ENCODE measurements around the gene SMARCB1. TPM values are rescaled to one million over a fixed set of nuclear protein-coding genes. Genes with fewer than 3 reads are reported as not detected.

SMARCB1 gene
- total and polyA plus RNA-seq, 3 experiments from 2014 or later: 40.4 to 120 (median 113) TPM

DNA sequence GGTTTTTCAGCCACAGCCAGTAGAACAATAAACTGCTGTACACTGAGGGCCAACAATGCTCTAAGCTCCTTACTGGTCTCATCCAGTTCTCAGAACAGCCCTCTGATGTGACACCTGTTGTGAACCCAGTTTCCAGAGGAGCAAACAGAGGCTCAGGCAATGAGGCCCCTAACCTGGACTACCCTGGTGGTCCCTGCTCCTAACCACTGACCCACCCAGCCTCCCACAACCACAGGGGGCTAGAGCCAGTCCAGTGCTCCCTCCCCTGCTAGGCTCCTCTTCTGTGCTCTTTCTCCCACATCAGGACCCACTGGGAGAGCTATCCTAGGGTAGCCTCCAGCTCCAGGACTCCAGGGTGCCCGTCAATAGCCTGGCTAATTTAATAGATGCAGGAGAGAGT, 4.1 kb upstream of the SMARCB1 start:
- POLR2A ChIA-PET: no interaction called here

DNA sequence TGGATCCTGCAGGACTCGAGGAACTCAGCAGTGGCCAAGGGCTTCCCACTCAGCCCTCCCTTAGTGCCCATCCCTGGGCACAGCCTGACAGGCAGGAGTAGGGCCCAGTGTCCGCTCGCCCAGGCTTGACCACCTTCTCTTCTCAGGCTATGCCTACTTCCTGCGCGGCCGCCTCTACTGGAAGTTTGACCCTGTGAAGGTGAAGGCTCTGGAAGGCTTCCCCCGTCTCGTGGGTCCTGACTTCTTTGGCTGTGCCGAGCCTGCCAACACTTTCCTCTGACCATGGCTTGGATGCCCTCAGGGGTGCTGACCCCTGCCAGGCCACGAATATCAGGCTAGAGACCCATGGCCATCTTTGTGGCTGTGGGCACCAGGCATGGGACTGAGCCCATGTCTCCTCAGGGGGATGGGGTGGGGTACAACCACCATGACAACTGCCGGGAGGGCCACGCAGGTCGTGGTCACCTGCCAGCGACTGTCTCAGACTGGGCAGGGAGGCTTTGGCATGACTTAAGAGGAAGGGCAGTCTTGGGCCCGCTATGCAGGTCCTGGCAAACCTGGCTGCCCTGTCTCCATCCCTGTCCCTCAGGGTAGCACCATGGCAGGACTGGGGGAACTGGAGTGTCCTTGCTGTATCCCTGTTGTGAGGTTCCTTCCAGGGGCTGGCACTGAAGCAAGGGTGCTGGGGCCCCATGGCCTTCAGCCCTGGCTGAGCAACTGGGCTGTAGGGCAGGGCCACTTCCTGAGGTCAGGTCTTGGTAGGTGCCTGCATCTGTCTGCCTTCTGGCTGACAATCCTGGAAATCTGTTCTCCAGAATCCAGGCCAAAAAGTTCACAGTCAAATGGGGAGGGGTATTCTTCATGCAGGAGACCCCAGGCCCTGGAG, 3.3 kb upstream of the SMARCB1 start:
- Histone ChIP-seq H3K4me1 (ENCODE audit: insufficient read depth, low read length) (peaks cover 18% of the 10 kb centered on the region), H3K4me3 (ENCODE audit: low read length) (no peak overlapping the region), H3K27me3 (ENCODE audit: insufficient read depth, low read length, poor library complexity, severe bottlenecking) (no peaks in the 10 kb centered on the region), H3K9me3 (ENCODE audit: low read length) (no peaks in the 10 kb centered on the region), H3K36me3 (ENCODE audit: insufficient read depth, low read length) (no peaks in the 10 kb centered on the region), H3K27ac (ENCODE audit: low read depth, low read length) (no peak overlapping the region)
- no peaks in the 10 kb centered on the region for H3K27me3 Mint-ChIP-seq
- ChIA-PET CTCF (no interaction called here), POLR2A (no interaction called here)
- H3K27ac Mint-ChIP-seq: no peak overlapping the region
- peaks cover 19 to 29% (median 19%) of the 10 kb centered on the region in 3 donors for H3K4me1 Mint-ChIP-seq
- H3K36me3 Mint-ChIP-seq: peaks cover 0 to 1% (median 0%) of the 10 kb centered on the region in 3 donors
- H3K4me3 Mint-ChIP-seq: no peak overlapping the region
- no peaks in the 10 kb centered on the region for H3K9me3 Mint-ChIP-seq
- DNase-seq: no peak

More for the DNA sequence above, 4.1 kb upstream of the SMARCB1 start:
- Histone ChIP-seq H3K4me1 (ENCODE audit: insufficient read depth, low read length) (peaks cover 10% of the 10 kb centered on the region), H3K36me3 (ENCODE audit: insufficient read depth, low read length) (no peaks in the 10 kb centered on the region), H3K4me3 (ENCODE audit: low read length) (no peak overlapping the region), H3K27me3 (ENCODE audit: insufficient read depth, low read length, poor library complexity, severe bottlenecking) (no peaks in the 10 kb centered on the region), H3K9me3 (ENCODE audit: low read length) (no peaks in the 10 kb centered on the region), H3K27ac (ENCODE audit: low read depth, low read length) (no peak overlapping the region)
- Mint-ChIP-seq H3K27ac (no peak overlapping the region), H3K36me3 (peaks cover 0 to 1% (median 0%) of the 10 kb centered on the region in 3 donors), H3K4me3 (no peak overlapping the region), H3K9me3 (no peaks in the 10 kb centered on the region), H3K27me3 (no peaks in the 10 kb centered on the region), H3K4me1 (peaks cover 11 to 21% (median 15%) of the 10 kb centered on the region in 3 donors)
- CTCF ChIA-PET: no interaction called here
- DNase-seq: no peak

DNA sequence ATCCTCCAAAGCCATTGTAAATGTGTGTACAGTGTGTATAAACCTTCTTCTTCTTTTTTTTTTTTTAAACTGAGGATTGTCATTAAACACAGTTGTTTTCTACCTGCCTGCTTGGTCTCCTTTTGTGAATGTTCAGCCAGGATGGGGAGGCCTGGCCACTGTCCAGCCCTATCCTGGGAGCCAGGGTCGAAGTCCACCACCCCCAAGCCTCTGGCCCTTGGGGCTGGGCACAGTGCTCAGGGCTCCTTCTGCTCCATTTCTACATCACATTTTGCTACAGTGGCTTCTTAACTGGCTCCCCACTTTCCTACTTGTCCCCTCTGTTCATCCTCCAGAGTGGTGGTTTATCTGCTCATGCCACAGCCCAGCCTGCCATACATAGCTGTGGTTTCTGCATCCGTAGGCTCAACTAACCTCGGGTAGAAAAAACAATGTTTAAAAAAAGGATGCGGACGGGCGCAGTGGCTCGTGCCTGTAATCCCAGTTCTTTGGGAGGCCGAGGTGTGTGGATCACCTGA, 2.5 kb upstream of the SMARCB1 start:
- POLR2A ChIA-PET: no interaction called here
- no peaks in the 10 kb centered on the region for H3K36me3 ChIP-seq (ENCODE audit: insufficient read depth, low read length)
- H3K36me3 Mint-ChIP-seq: peaks cover 0 to 3% (median 0%) of the 10 kb centered on the region in 3 donors
- no peak for DNase-seq
- no peaks in the 10 kb centered on the region for H3K9me3 ChIP-seq (ENCODE audit: low read length)
- H3K27ac Mint-ChIP-seq: peak overlapping the region in 4 of 8 donors; percentile 7 to 80 (median 48)
- H3K4me3 Mint-ChIP-seq: peak overlapping the region in 2 of 7 donors; percentile 18 to 58
- no peak overlapping the region for H3K4me3 ChIP-seq (ENCODE audit: low read length)
- no peaks in the 10 kb centered on the region for H3K27me3 ChIP-seq (ENCODE audit: insufficient read depth, low read length, poor library complexity, severe bottlenecking)
- CTCF ChIA-PET: no interaction called here
- H3K27ac ChIP-seq (ENCODE audit: low read depth, low read length): no peak overlapping the region
- H3K27me3 Mint-ChIP-seq: no peaks in the 10 kb centered on the region
- peaks cover 21% of the 10 kb centered on the region for H3K4me1 ChIP-seq (ENCODE audit: insufficient read depth, low read length)
- H3K4me1 Mint-ChIP-seq: peaks cover 21 to 34% (median 21%) of the 10 kb centered on the region in 3 donors
- H3K9me3 Mint-ChIP-seq: no peaks in the 10 kb centered on the region

DNA sequence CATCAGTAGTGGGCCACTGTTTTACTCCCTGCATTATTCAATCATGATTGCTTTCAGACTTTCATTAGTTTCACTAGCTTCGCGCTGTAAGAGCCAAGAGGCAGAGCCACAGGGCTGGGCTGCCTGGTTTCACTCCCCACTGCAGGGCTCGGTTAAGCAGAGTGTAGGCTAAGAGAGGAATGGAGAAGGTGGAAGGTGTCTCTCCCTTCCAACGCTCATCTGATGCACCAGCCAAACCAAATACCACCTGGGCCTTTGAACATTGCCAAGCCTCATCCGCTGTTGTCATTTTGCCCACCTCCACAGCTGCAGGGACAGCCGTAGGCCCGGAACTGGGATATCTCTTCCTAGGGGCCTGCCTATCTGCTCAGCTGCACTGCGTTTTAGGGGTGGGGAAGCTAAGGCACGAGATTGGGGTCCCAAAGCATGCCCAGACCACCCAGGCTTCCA, 480 bp upstream of the SMARCB1 start:
- Mint-ChIP-seq H3K36me3 (peaks cover 0 to 11% (median 2%) of the 10 kb centered on the region in 3 donors), H3K4me3 (peak overlapping the region; percentile 88 to 92 (median 91)), H3K27ac (peak overlapping the region; percentile 89 to 98 (median 92)), H3K4me1 (peaks cover 29 to 45% (median 29%) of the 10 kb centered on the region in 3 donors), H3K27me3 (no peaks in the 10 kb centered on the region), H3K9me3 (no peaks in the 10 kb centered on the region)
- Histone ChIP-seq H3K4me1 (ENCODE audit: insufficient read depth, low read length) (peaks cover 30% of the 10 kb centered on the region), H3K27ac (ENCODE audit: low read depth, low read length) (peak overlapping the region; percentile 87), H3K9me3 (ENCODE audit: low read length) (no peaks in the 10 kb centered on the region), H3K36me3 (ENCODE audit: insufficient read depth, low read length) (no peaks in the 10 kb centered on the region), H3K27me3 (ENCODE audit: insufficient read depth, low read length, poor library complexity, severe bottlenecking) (no peaks in the 10 kb centered on the region), H3K4me3 (ENCODE audit: low read length) (peak overlapping the region; percentile 72)
- CTCF ChIA-PET: interaction anchor here (1.0 kb wide), 2 partner anchors 12 to 15 kb away, joined by 3 read pairs; no protein-coding TSS in a partner anchor
- peak in 1 of 5 donors; percentile 54 for DNase-seq
- POLR2A ChIA-PET: interaction anchor here (1.0 to 1.3 kb wide), 3 partner anchors 18 to 108 kb away, joined by 3 read pairs; partner anchors contain the start of gene MIF

DNA sequence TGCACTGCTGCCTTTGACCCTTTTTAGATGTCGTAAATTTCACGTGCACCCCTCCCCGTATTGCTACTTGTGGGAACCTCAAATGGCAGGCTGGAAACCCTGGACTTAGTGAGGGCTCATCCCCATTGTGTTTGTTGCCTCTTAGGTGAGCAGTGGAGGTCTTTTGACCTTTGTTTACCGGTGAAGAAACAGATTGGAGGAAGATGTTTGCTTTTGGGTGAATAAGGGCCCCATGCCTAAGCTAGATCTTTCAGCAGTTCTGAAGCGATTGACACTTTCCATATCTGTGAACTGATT, 782 bp downstream of the SMARCB1 start:
- Histone ChIP-seq H3K4me1 (ENCODE audit: insufficient read depth, low read length) (peaks cover 30% of the 10 kb centered on the region), H3K9me3 (ENCODE audit: low read length) (no peaks in the 10 kb centered on the region), H3K36me3 (ENCODE audit: insufficient read depth, low read length) (peaks cover 10% of the 10 kb centered on the region), H3K27ac (ENCODE audit: low read depth, low read length) (peak overlapping the region; percentile 87), H3K4me3 (ENCODE audit: low read length) (peak overlapping the region; percentile 72), H3K27me3 (ENCODE audit: insufficient read depth, low read length, poor library complexity, severe bottlenecking) (no peaks in the 10 kb centered on the region)
- ChIA-PET POLR2A (interaction anchor here (0.5 to 1.2 kb wide), 5 partner anchors 15 to 768 kb away, joined by 3 to 4 read pairs (median 3); partner anchors contain the start of genes MIF and MMP11), CTCF (no interaction called here)
- Mint-ChIP-seq H3K27ac (peak overlapping the region; percentile 84 to 95 (median 93)), H3K4me1 (peaks cover 35 to 56% (median 36%) of the 10 kb centered on the region in 3 donors), H3K9me3 (no peaks in the 10 kb centered on the region), H3K36me3 (peaks cover 0 to 23% (median 4%) of the 10 kb centered on the region in 3 donors), H3K4me3 (peak overlapping the region; percentile 88 to 92 (median 91)), H3K27me3 (no peaks in the 10 kb centered on the region)
- DNase-seq: no peak

DNA sequence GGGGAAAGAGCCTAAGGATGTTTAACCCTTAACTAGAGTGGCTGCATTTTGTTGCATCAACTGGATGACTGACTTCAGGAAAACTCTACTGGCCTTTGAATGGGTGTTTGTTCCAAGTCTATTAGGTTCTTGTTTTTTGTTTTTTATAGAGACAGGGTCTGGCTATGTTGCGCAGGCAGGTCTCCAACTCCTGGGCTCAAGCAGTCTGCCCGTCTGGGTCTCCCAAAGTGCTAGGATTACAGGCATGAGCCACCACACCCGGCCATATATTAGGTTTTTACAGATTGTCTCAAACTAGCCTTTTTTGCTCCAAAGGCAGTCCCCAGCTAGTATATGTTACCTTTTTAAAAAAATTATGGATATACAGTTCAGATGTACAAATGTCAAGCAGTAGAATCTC, 1.1 kb downstream of the SMARCB1 start:
- H3K36me3 ChIP-seq (ENCODE audit: insufficient read depth, low read length): peaks cover 10% of the 10 kb centered on the region
- H3K4me3 Mint-ChIP-seq: peak overlapping the region; percentile 88 to 92 (median 91)
- H3K9me3 ChIP-seq (ENCODE audit: low read length): no peaks in the 10 kb centered on the region
- POLR2A ChIA-PET: interaction anchor here (0.5 to 1.2 kb wide), 2 partner anchors 71 to 767 kb away, joined by 3 to 4 read pairs; no protein-coding TSS in a partner anchor
- peak overlapping the region; percentile 72 for H3K4me3 ChIP-seq (ENCODE audit: low read length)
- H3K27me3 Mint-ChIP-seq: no peaks in the 10 kb centered on the region
- peaks cover 0 to 26% (median 5%) of the 10 kb centered on the region in 3 donors for H3K36me3 Mint-ChIP-seq
- H3K27ac ChIP-seq (ENCODE audit: low read depth, low read length): peak overlapping the region; percentile 87
- H3K27ac Mint-ChIP-seq: peak overlapping the region; percentile 84 to 95 (median 93)
- peaks cover 38 to 60% (median 38%) of the 10 kb centered on the region in 3 donors for H3K4me1 Mint-ChIP-seq
- no peak for DNase-seq
- no peaks in the 10 kb centered on the region for H3K9me3 Mint-ChIP-seq
- CTCF ChIA-PET: no interaction called here
- H3K27me3 ChIP-seq (ENCODE audit: insufficient read depth, low read length, poor library complexity, severe bottlenecking): no peaks in the 10 kb centered on the region
- H3K4me1 ChIP-seq (ENCODE audit: insufficient read depth, low read length): peaks cover 30% of the 10 kb centered on the region

DNA sequence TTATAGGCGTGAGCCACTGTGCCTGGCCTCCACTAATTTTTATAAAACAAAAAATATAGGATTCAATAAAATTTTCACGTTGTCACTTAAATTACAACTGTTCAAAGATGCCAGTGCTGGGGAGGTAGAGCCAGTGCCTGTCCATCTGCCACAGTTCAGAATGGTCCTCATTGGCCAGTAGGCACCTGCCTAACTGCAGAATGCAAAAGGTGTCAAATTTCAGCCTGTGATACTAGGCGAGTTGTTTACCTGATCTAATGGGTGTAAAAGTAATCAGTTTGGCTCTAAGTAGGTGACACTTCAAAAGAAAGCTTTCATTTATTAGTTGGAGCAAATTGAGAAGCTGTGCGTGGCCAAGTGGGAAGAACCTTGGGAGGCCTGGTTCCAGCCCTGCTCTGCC, 2.4 kb downstream of the SMARCB1 start:
- Histone ChIP-seq H3K36me3 (ENCODE audit: insufficient read depth, low read length) (peaks cover 17% of the 10 kb centered on the region), H3K27me3 (ENCODE audit: insufficient read depth, low read length, poor library complexity, severe bottlenecking) (no peaks in the 10 kb centered on the region), H3K4me3 (ENCODE audit: low read length) (no peak overlapping the region), H3K4me1 (ENCODE audit: insufficient read depth, low read length) (peaks cover 30% of the 10 kb centered on the region), H3K27ac (ENCODE audit: low read depth, low read length) (no peak overlapping the region), H3K9me3 (ENCODE audit: low read length) (no peaks in the 10 kb centered on the region)
- POLR2A ChIA-PET: no interaction called here
- H3K4me1 Mint-ChIP-seq: peaks cover 40 to 62% (median 41%) of the 10 kb centered on the region in 3 donors
- peak overlapping the region in 2 of 8 donors; percentile 24 to 69 for H3K27ac Mint-ChIP-seq
- peaks cover 0 to 35% (median 7%) of the 10 kb centered on the region in 3 donors for H3K36me3 Mint-ChIP-seq
- no peak for DNase-seq
- H3K4me3 Mint-ChIP-seq: peak overlapping the region in 5 of 7 donors; percentile 44 to 71 (median 49)
- CTCF ChIA-PET: interaction anchor here (1.0 kb wide), 1 partner anchor 13 kb away, joined by 3 read pairs; no protein-coding TSS in a partner anchor
- H3K27me3 Mint-ChIP-seq: no peaks in the 10 kb centered on the region
- H3K9me3 Mint-ChIP-seq: no peaks in the 10 kb centered on the region

Measured in CD8-positive, alpha-beta memory T cell (primary cell).